GM10248 (cell line): ENCODE results near the gene PSMG3.

Experiments used
- CTCF ChIA-PET: fragments of 300-600 bp; sonication (Branson Sonifier 250); formaldehyde crosslinking; extraction: SDS; loops from one replicate; lab custom pipeline; 2021; ENCODE audit warnings: antibody characterized with exemption; lab: Yijun Ruan, JAX
- POLR2A ChIA-PET: fragments of 350-650 bp; sonication (Branson Sonifier 250); formaldehyde crosslinking; extraction: SDS; loops from one replicate; lab custom pipeline; 2020; ENCODE audit warnings: antibody characterized with exemption; lab: Yijun Ruan, JAX
- DNase-seq: peaks from one replicate; pipeline ENCODE4 v3.0.0; 2012; ENCODE audit errors: extremely low spot score
- CTCF ChIP-seq: IDR thresholded peaks from 2 replicates; pipeline ENCODE4 v1.5.1; 2012; ENCODE audit warnings: mild to moderate bottlenecking, low read depth; ENCODE audit errors: extremely low read depth, missing control alignments, control extremely low read depth

Gene PSMG3

GRCh38 chr7:1597791-1598190 is 28.0 kb upstream of the PSMG3 start:
- ChIA-PET POLR2A (interaction anchor here (0.5 kb wide), 1 partner anchor 38 kb away, joined by 6 read pairs; no protein-coding TSS in a partner anchor), CTCF (no interaction called here)
- DNase-seq: no peak
- no peak for TF ChIP-seq CTCF

- POLR2A ChIA-PET: no interaction called here
- DNase-seq: no peak
- CTCF ChIA-PET: interaction anchor here (1.1 kb wide), 1 partner anchor 18 kb away, joined by 3 read pairs; no protein-coding TSS in a partner anchor
- TF ChIP-seq CTCF: no peak
Observed at GRCh38 chr7:1597066-1597760, 27.4 kb upstream of the PSMG3 start.

GRCh38 chr7:1596181-1597043 is 26.6 kb upstream of the PSMG3 start:
- DNase-seq: no peak
- TF ChIP-seq CTCF: no peak
- CTCF ChIA-PET: interaction anchor here (1.1 kb wide), 1 partner anchor 17 kb away, joined by 3 read pairs; no protein-coding TSS in a partner anchor
- POLR2A ChIA-PET: no interaction called here

- POLR2A ChIA-PET: no interaction called here
- no peak for TF ChIP-seq CTCF
- no peak for DNase-seq
- CTCF ChIA-PET: no interaction called here
Observed at GRCh38 chr7:1595636-1596035, 25.8 kb upstream of the PSMG3 start.

- no peak for DNase-seq
- ChIA-PET POLR2A (no interaction called here), CTCF (no interaction called here)
- TF ChIP-seq CTCF: no peak
Observed at GRCh38 chr7:1595027-1595426, 25.2 kb upstream of the PSMG3 start.

- TF ChIP-seq CTCF: no peak
- CTCF ChIA-PET: no interaction called here
- DNase-seq: no peak
- POLR2A ChIA-PET: no interaction called here
Observed at GRCh38 chr7:1593904-1594421, 24.1 kb upstream of the PSMG3 start.
